GM18868 (cell line): ENCODE results near the gene ZRANB3.
"Not testable (repeated sequence)": the region's sequence is repeated elsewhere in the genome, so short reads cannot be mapped to it uniquely, and the experiment has no call there.

Source experiments
- ATAC-seq: cut with Tn5 transposase; IDR thresholded peaks from one replicate; pipeline ENCODE4 v1.9.1; 2021; ENCODE audit warnings: mild to moderate bottlenecking, moderate library complexity; ENCODE audit not compliant: unreplicated experiment

The ZRANB3 gene

DNA sequence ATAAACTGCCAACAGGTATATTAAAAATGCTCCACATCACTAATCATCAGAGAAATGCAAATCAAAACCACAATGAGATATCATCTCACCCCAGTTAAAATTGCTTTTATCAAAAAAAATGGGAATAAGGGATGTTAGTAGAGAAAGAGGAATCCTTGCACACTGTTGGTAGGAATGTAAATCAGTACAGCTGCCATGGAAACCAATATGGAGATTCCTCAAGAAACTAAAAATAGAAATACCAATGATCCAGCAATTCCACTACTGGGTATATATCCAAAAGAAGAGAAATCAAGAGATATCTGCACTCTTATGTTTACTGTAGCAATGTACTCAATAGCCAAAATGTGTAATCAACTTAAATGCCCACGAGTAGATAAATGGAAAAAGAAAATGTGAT, 40.6 kb downstream of the ZRANB3 start:
- no peak for ATAC-seq

DNA sequence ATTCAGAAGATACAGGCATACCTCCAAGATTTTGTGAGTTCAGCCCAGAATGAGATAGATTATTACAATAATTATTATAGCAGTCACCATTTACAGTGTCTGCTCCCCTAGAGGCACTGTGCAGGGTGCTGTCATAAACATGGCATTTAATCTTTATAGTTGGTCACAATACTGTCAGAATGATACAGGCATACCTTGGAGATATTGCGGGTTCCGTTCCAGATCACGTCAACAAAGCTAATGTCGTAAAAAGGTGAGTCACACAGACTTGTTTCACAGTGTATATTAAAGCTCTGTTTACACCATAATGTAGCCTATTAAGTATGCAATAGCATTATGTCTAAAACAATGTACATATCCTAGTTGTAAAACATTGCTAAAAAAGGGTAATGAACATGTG, 45.6 kb downstream of the ZRANB3 start:
- ATAC-seq, result no peak

DNA sequence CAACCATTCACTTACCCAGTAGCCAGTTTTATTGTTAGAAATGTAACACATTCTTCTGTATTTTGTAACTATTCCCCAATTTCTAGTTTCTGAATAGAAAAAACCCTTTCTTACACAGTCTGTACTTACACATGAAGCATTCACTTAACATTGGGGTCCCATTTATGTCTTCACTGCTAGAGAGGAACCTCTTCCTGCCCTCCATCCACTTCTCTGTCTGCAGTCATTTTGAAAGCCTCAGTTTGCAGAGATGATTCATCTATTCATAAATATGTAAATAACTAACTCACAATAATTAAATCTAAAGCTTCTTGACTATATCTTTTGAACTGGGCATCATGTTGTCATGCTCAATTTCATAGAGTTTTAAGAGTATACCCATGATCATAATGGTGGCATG, 55.9 kb downstream of the ZRANB3 start:
- ATAC-seq, result no peak

DNA sequence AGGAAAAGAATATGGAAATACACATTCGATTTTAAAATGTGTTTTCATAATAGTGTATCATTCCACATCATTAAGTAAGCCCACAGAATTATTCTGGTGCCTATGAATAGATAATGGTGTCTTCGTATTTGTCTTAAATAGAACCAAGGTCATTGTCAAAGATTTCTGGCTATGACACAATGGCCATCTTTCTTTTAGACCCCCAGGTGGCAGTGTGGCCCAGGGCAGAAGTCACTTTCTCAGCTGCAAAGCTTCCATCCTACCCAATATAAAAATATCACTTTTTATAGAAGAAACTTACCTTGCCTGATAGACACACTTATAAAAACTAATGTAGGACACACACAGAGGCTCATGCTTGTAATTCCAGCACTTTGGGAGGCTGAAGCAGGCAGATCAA, 57.5 kb downstream of the ZRANB3 start:
- ATAC-seq, result no peak

DNA sequence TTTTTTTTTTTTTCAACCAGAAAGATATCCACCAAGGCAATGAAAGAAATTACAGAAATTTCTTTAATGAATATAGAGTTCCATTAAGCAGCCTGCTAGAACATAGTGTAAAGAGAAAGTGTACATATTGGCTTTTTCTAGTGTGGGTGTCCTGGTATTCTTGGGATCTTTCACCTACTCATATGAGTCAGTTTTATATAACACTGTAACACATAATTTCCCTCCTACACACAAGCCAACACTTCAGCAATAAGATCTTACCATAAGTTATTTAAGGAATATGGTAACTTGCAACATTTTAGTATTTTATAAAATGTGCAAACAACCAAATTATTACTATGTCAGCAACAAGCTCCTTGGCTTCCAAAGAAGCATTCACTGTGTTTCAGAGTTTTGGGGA, 59.9 kb downstream of the ZRANB3 start:
- no peak for ATAC-seq

DNA sequence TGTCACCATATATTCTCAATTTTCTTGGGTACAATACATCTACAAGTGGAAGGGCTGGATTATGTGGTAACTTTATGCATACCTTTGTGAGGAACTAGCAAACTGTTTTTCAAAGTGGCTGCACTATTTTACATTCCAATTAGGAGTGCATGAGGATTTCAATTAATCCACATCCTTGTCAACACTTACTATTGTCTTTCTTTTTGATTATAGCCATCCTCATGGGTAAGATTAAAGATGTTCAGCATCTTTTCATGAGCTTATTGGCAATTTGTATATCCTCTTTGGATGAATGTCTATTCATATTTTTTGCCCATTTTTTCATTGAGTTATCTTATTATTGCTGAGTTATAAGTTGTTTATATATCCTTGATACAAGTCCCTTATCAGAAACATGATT, 73.7 kb downstream of the ZRANB3 start:
- ATAC-seq, result no peak

DNA sequence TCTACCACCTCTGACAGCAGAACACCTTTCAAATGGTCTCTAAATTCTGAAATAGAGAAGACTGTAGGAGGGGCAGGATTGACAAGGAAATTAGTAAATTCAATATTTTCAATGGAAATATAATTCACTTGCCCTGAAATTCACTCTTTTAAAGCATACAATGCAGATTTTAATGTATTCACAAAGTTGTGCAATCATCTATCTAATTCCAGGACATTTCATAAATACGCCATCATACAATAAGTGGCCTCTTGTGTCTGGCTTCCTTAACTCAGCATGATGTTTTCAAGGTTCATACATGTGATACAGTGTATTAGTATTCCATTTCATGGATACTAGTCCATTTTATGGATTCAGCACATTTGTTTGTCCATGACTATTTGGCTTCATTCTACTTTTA, 74.2 kb downstream of the ZRANB3 start:
- ATAC-seq, result no peak

DNA sequence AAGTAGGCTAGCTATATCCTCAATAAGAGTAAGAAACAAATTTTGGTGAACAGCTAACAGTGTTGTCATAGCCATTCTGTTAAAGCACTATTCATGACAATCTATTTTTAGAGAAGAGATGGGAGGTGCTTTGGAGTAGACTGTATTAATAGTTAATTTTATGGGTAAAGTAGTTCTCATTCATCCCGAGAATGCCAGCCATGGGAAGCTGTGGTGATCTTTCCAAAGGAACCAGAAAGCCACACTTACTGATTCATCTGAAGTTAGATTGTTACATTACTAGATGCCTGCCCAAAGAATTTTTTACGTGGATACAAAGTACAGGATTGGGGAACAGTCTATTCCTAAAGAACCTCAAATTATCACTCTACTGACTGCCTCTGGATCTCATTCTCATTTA, 74.6 kb downstream of the ZRANB3 start:
- ATAC-seq, result no peak

DNA sequence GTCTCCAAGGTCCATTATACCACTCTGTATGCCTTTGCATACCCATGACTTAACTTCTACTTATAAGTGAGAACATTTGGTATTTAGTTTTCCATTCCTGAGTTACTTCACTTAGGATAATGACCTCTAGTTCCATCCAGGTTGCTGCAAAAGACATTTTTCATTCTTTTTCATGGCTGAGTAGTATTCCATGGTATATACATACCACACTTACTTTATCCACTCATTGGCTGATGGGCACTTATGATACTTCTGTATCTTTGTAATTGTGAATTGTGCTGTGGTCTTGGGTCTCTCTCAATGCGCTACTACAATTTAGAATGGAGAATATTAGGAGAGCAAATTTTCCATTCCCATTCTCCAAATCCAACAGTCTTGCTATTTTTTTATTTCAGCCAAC, 76.4 kb downstream of the ZRANB3 start:
- ATAC-seq, result no peak

DNA sequence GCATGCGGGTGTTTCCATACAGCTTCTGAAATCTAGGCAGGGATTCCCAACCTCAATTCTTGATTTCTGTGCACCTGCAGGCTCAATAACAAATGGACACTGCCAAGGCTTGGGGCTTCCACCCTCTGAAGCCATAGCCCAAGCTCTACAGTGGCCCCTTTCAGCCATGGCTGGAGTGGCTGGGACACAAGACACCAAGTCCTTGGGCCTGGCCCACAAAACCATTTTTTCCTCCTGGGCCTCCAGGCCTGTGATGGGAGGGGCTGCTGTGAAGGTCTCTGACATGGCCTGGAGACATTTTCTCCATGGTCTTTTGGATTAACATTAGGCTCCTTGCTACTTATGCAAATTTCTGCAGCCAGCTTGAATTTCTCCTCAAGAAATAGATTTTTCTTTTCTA, 78.0 kb downstream of the ZRANB3 start:
- not testable (repeated sequence) for ATAC-seq

DNA sequence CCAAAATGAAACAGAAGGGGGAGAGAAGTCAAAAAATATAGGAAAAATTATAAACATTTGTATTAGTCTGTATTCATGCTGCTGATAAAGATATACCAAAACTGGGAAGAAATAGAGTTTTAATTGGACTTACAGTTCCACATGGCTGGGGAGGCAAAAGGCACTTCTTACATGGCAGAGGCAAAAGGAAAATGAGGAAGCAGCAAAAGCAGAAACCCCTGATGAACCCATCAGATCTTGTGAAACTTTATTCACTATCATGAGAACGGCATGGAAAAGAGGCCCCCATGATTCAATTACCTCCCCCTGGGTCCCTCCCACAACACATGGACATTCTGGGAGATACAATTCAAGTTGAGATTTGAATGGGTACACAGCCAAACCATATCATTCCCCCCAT, 79.1 kb downstream of the ZRANB3 start:
- ATAC-seq, result no peak

DNA sequence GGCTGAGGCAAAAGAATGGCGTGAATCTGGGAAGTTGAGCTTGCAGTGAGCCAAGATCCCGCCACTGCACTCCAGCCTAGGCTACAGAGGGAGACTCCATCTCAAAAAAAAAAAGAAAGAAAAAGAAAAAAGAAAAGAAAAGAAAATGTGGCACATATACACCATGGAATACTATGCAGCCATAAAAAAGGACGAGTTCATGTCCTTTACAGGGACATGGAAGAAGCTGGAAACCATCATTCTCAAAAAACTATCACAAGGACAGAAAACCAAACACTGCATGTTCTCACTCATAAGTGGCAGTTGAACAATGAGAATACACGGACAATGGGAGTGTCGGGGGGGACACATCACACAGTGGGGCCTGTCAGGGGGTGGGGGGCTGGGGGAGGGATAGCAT, 88.0 kb downstream of the ZRANB3 start:
- not testable (repeated sequence) for ATAC-seq

DNA sequence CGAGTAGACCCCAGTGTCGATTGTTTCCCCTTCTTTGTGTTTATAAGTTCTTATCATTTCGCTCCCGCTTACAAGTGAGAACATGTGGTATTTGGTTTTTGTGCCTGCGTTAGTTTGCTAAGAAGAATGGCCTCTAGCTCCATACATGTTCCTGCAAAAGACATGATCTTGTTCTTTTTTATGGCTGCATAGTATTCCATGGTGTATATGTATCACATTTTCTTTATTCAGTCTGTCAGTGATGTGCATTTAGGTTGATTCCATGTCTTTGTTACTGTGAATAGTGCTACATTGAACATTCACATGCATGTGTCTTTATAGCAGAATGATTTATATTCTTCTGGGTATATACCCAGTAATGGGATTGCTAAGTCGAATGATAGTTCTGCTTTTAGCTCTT, 95.9 kb downstream of the ZRANB3 start:
- ATAC-seq, result not testable (repeated sequence)

DNA sequence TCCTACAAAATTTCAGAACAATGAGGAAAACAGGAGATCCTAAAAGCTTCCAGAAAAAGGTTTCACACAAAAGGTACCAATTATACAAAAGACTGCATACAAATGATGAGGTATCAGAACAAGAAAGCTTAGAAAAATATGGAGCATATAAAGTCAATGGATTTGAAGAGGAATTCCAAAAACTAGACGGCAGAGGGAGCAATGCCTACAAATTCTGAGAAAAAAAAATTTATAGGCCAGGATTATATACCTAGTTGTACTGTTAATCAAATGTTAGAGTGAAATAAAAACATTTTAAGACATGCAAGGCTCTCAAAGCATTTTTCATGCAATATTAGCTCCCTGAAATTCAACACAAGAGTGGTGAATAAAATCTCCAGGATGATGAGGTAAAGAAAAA, 106.2 kb downstream of the ZRANB3 start:
- ATAC-seq, result no peak

DNA sequence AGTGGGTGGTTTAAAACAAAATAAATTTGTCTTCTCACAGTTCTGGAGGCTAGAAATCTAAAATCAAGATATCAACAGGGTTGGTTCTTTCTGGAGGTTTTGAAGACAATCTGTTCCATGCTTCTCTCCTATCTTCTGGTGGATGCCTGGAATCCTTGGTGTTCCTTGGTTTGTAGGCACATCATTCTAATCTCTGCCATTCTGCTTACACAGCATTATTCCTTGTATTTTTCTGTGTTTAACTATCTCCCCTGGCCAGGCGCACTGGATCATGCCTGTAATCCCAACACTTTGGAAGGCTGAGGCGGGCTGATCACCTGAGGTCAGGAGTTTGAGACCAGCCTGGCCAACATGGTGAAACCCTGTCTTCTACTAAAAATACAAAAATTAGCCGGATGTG, 108.1 kb downstream of the ZRANB3 start:
- no peak for ATAC-seq

DNA sequence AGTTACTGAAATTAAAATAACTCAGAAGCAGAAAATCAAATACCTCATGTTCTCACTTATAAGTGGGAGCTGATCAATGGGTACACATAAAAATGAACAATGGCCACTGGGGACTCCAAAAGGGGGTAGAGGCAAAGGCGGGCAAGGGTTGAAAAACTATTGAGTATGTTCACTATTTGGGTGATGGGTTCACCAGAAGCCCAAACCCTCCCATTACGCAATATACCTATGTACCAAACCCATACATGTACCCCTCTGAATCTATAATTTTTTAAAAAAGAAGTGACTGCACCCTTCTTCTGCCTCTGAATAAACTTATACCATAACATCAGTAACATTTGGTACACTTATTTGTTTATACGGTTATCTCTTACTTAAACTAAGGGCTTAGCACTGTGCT, 119.4 kb downstream of the ZRANB3 start:
- ATAC-seq, result no peak

DNA sequence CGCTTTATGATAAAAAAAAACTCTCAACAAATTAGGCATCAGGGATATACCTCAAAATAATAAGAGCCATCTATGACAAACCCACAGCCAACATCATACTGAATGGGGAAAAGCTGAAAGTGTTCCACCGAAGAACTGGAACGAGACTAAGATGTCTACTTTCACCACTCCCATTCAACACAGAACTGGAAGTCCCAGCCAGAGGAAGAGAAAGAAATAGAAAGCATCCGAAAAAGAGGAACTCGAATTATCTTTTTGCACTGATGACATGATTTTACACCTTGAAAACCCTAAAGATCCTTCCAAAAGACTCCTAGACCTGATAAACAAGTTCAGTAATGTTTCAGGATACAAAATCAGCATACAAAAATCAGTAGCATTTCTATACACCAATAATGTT, 121.6 kb downstream of the ZRANB3 start:
- ATAC-seq, result peak; percentile 73

DNA sequence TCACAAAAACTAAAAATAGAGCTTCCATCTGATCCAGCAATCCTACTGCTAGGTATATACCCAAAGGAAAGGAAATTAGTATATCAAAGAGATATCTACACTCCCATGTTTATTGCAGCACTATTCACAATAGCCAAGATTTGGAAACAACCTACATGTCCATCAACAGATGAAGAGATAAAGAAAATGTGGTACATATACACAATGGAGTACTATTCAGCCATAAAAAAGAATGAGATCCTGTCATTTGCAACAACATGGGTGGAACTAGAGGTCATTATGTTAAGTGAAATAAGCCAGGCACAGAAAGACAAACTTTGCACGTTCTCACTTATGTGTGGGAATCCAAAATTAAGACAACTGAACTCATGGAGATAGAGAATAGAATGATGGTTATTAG, 134.8 kb downstream of the ZRANB3 start:
- ATAC-seq, result not testable (repeated sequence)

DNA sequence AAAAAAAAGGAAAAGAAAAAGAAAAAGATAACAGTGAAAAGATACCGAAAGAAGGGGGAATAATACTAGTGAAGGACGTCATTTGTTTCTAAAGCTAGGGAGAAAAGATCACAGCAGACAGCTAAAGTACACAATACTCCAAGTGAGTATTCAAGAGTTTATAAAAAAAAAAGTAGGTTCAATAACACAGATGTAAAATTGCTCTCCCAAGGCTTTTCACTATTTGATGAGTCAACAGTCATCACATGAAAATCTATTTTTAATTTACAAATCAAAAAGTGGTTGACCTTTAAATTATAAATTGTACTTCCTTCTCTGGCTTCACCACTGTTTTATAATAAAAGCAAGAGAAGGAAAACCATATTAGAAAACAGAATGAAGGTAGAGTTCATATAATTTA, 144.0 kb downstream of the ZRANB3 start:
- ATAC-seq, result no peak

DNA sequence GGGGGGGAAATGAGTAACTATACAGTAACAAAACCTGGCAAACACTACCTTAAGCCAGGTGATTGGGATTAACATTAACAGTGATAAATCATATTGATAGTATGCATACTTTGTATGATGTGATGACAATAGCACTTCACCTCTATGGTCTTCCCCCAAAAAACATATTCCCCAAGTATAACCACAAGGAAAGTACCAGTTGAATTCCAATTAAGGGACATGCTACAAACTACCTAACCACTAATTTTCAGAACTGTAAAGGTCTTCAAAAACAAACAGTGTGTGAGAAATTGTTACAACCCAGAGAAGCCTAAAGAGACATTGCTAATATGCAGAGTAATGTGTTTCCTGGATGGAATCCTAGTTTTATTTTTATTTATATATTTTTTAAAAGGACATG, 152.4 kb downstream of the ZRANB3 start:
- peak; percentile 52 for ATAC-seq

DNA sequence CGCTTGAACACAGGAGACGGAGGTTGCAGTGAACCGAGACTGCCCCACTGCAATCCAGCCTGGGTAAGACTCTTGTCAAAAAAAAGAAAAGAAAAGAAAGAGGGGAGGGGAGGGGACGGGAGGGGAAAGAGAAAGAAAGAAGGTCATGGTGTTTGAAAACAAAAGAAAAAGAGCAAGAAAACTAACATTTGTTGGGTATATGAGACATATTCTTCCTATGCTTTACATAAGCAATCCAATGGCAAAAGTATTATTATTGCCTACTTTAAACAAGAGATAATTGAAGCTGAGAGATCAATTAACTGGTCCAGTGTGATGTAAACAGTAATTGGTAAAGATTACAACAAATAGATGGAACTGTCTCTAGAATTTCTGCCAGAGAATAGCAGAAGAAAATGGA, 157.3 kb downstream of the ZRANB3 start:
- no peak for ATAC-seq

DNA sequence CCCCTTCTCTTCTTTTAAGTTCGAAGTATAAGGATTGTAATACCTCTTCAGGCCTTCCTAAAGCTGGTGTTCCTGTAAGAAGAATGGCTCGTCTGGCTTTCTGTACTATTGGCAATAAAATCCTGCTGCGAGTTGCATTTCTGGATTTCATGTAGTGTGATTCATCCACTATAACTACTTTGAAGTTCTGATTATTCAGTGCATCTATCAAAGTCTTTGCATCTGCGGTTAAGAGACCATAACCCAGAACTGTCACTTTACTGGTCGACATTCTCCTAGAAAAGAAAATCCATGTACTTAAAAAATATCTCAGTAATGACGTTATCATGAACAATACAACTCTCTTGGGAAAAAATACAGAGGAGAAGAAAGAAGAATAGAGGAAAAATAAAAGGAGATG, 181.1 kb downstream of the ZRANB3 start:
- no peak for ATAC-seq

DNA sequence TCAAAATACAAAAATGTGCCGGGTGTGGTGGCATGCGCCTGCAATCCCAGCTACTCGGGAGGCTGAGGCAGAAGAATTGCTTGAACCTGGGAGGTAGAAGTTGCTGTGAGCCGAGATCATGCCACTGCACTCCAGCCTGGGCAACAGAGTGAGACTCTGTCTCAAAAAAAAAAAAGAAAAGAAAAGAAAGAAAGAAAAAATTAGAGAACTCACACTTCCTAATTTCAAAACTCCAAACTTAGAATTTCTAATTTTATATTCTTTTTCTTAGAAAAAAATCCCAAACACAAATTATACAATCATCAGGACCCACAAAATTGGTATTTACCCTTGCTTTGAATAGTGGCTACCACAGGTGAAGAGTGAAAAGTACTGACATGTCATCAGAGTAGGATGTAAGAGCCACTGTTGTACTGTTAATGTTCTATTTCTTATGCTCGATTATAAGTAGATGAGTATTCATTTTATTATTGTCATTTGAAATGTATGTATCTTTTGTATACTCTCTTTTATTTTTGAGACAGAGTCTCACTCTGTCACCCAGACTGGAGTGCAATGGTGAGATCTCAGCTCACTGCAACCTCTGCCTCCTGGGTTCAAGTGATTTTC, 182.8 kb downstream of the ZRANB3 start:
- ATAC-seq, result not testable (repeated sequence)

DNA sequence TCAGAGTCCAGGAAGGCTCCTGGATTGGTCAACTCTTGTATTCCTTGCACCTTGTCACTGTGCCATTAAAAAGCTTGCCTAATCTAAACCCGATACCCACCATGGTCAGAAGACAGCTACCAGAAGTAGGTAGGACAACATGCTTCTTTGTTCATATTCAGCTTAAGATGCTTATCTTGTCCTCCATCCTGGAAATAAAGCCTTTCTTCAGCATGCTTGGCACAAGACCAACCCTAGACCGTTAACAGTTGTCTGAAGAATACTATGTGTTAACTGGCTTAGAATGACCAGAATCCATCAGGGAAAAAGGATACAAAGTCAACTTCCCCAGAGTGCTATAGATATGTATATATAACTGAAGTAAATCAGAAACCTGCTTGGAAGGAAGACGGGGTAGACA, 193.9 kb downstream of the ZRANB3 start:
- ATAC-seq, result no peak
